Neural cell (in vitro differentiated cells): ENCODE data around the gene FBXO22. TPM values are rescaled to one million over a fixed set of nuclear protein-coding genes. Genes with fewer than 3 reads are reported as not detected.

ENCODE experiments used
- H2AFZ ChIP-seq: fragments of 200-600, 300-800 bp; sonication (generic), shearing (Covaris generic); 2 replicates; pipeline ENCODE4 v1.6.0; 2014; ENCODE audit warnings: low read depth, mild to moderate bottlenecking, antibody characterized with exemption, low read length, moderate library complexity
- H3F3A ChIP-seq: fragments of 200-600 bp; shearing (Covaris generic); 2 replicates; pipeline ENCODE4 v1.6.1; 2016; ENCODE audit warnings: mild to moderate bottlenecking, moderate library complexity, mixed read lengths, antibody characterized with exemption, low read length; ENCODE audit not compliant: insufficient read depth, poor library complexity, severe bottlenecking
- H3K27ac ChIP-seq: fragments of 200-600, 300-800 bp; sonication (generic), shearing (Covaris generic); 2 replicates; pipeline ENCODE4 v1.5.1; 2014; ENCODE audit warnings: mild to moderate bottlenecking, low read length, moderate library complexity
- H3K27me3 ChIP-seq: fragments of 300-800, 200-600 bp; sonication (generic), shearing (Covaris generic); 2 replicates; pipeline ENCODE4 v1.6.0; 2014; ENCODE audit warnings: mild to moderate bottlenecking, low read depth, low read length, moderate library complexity; ENCODE audit not compliant: insufficient read depth
- H3K36me3 ChIP-seq: fragments of 300-800, 200-600 bp; sonication (generic), shearing (Covaris generic); 2 replicates; pipeline ENCODE4 v1.5.1; 2014; ENCODE audit warnings: mild to moderate bottlenecking, antibody characterized with exemption, low read length, moderate library complexity; ENCODE audit not compliant: insufficient read depth
- H3K4me2 ChIP-seq: fragments of 300-800, 200-600 bp; sonication (generic), shearing (Covaris generic); 2 replicates; pipeline ENCODE4 v1.6.0; 2014; ENCODE audit warnings: mild to moderate bottlenecking, low read length
- H3K4me3 ChIP-seq: fragments of 300-800, 200-600 bp; sonication (generic), shearing (Covaris generic); 2 replicates; pipeline ENCODE4 v1.5.1; 2014; ENCODE audit warnings: mild to moderate bottlenecking, low read length, moderate library complexity
- H3K79me2 ChIP-seq: fragments of 200-600 bp; shearing (Covaris generic); replicated peaks from 2 replicates; pipeline ENCODE4 v1.6.0; 2014; ENCODE audit warnings: mild to moderate bottlenecking, low read length, moderate library complexity; ENCODE audit not compliant: insufficient read depth
- H3K9ac ChIP-seq: fragments of 300-800, 200-600 bp; sonication (generic), shearing (Covaris generic); 2 replicates; pipeline ENCODE4 v1.6.1; 2016; ENCODE audit warnings: mild to moderate bottlenecking, low read length, mixed read lengths
- H3K9me2 ChIP-seq: fragments of 200-600 bp; shearing (Covaris generic); 2 replicates; pipeline ENCODE4 v1.6.1; 2016; ENCODE audit warnings: mild to moderate bottlenecking, low read length, mixed read lengths; ENCODE audit not compliant: insufficient read depth
- H3K9me3 ChIP-seq: fragments of 200-600, 300-800 bp; sonication (generic), shearing (Covaris generic); 2 replicates; pipeline ENCODE4 v1.6.1; 2016; ENCODE audit warnings: mild to moderate bottlenecking, mixed run types, low read length, moderate library complexity, mixed read lengths
- H4K20me1 ChIP-seq: fragments of 200-600 bp; shearing (Covaris generic); 2 replicates; pipeline ENCODE4 v1.6.1; 2016; ENCODE audit warnings: mild to moderate bottlenecking, mixed run types; ENCODE audit not compliant: insufficient read depth
- CTCF ChIP-seq: fragments of 450-650 bp; IDR thresholded peaks from 2 replicates; pipeline ENCODE4 v1.5.1; 2014; ENCODE audit warnings: antibody characterized with exemption, mild to moderate bottlenecking, moderate library complexity; ENCODE audit not compliant: poor library complexity, severe bottlenecking
- EP300 ChIP-seq: fragments of 450-650 bp; conservative IDR thresholded peaks from 2 replicates; pipeline ENCODE4 v1.6.1; 2014; ENCODE audit warnings: antibody characterized with exemption, mild to moderate bottlenecking, moderate library complexity; ENCODE audit not compliant: poor library complexity, severe bottlenecking
- EZH2 ChIP-seq: fragments of 200-600, 300-800 bp; shearing (Covaris generic), sonication (generic); IDR thresholded peaks from 2 replicates; pipeline ENCODE4 v1.6.1; 2014; ENCODE audit warnings: antibody characterized with exemption, low read length, borderline replicate concordance, mild to moderate bottlenecking; ENCODE audit not compliant: insufficient read depth, poor library complexity, severe bottlenecking
- MXI1 ChIP-seq: fragments of 450-650 bp; conservative IDR thresholded peaks from 2 replicates; pipeline ENCODE4 v1.6.1; 2014; ENCODE audit warnings: antibody characterized with exemption, mild to moderate bottlenecking; ENCODE audit not compliant: poor library complexity, severe bottlenecking
- POLR2AphosphoS5 ChIP-seq: IDR thresholded peaks from 2 replicates; pipeline ENCODE4 v1.6.1; 2012
- RAD21 ChIP-seq: fragments of 450-650 bp; conservative IDR thresholded peaks from 2 replicates; pipeline ENCODE4 v1.6.1; 2014; ENCODE audit warnings: antibody characterized with exemption, mild to moderate bottlenecking, moderate library complexity
- REST ChIP-seq: IDR thresholded peaks from 2 replicates; pipeline ENCODE4 v1.6.1; 2012; ENCODE audit warnings: borderline replicate concordance
- SMC3 ChIP-seq: fragments of 450-650 bp; conservative IDR thresholded peaks from 2 replicates; pipeline ENCODE4 v1.6.1; 2014; ENCODE audit warnings: antibody characterized with exemption, mild to moderate bottlenecking, moderate library complexity; ENCODE audit not compliant: poor library complexity
- TAF1 ChIP-seq: IDR thresholded peaks from 2 replicates; pipeline ENCODE4 v1.6.1; 2012; ENCODE audit warnings: low read depth
- polyA plus RNA-seq: library from polyadenylated mRNA; depleted of rRNA; stranded (reverse); fragments of >200 nt; gene quantifications from 2 replicates; pipeline ENCODE4 v1.2.3, GENCODE V29; 2014

The FBXO22 gene
- polyA plus RNA-seq, 1 donor from 2014 or later = 52.3 TPM

GRCh38 chr15:75916978-75917377 lies 13.3 kb downstream of the FBXO22 start:
- H3K4me2 ChIP-seq = no peak overlapping the region
- H3K9me3 ChIP-seq = no peaks in the 10 kb centered on the region
- no peak overlapping the region for H2AFZ ChIP-seq
- H3K9me2 ChIP-seq = no peaks in the 10 kb centered on the region
- TF ChIP-seq RAD21 = no peak
- H3K27me3 ChIP-seq = no peaks in the 10 kb centered on the region
- no peaks in the 10 kb centered on the region for H3F3A ChIP-seq
- no peak overlapping the region for H3K4me3 ChIP-seq
- no peaks in the 10 kb centered on the region for H3K79me2 ChIP-seq
- no peaks in the 10 kb centered on the region for H3K36me3 ChIP-seq
- H3K9ac ChIP-seq = no peak overlapping the region
- no peak overlapping the region for H3K27ac ChIP-seq
- H4K20me1 ChIP-seq = no peaks in the 10 kb centered on the region

- no peak overlapping the region for H3K27ac ChIP-seq
- TF ChIP-seq EZH2 = no peak
- TF ChIP-seq CTCF = no peak
- no peak for TF ChIP-seq MXI1
- no peak overlapping the region for H3K4me3 ChIP-seq
- H3K79me2 ChIP-seq = no peaks in the 10 kb centered on the region
- no peak overlapping the region for H3K9ac ChIP-seq
- no peaks in the 10 kb centered on the region for H3K27me3 ChIP-seq
- H2AFZ ChIP-seq = no peak overlapping the region
- H3K9me3 ChIP-seq = no peaks in the 10 kb centered on the region
- no peak overlapping the region for H3K4me2 ChIP-seq
- H3K36me3 ChIP-seq = no peaks in the 10 kb centered on the region
- no peaks in the 10 kb centered on the region for H4K20me1 ChIP-seq
- no peaks in the 10 kb centered on the region for H3F3A ChIP-seq
- H3K9me2 ChIP-seq = no peaks in the 10 kb centered on the region
Observed at GRCh38 chr15:75918135-75918534, 14.5 kb downstream of the FBXO22 start.

GRCh38 chr15:75920079-75920478 lies 16.4 kb downstream of the FBXO22 start:
- Histone ChIP-seq H3K9me2 (no peaks in the 10 kb centered on the region), H3K9ac (no peak overlapping the region), H3K4me3 (no peak overlapping the region), H3K79me2 (no peaks in the 10 kb centered on the region), H3K27me3 (no peaks in the 10 kb centered on the region), H3K4me2 (no peak overlapping the region), H3K36me3 (no peaks in the 10 kb centered on the region), H3F3A (no peaks in the 10 kb centered on the region), H3K9me3 (no peaks in the 10 kb centered on the region), H2AFZ (no peak overlapping the region), H3K27ac (no peak overlapping the region), H4K20me1 (no peaks in the 10 kb centered on the region)
- no peak for TF ChIP-seq CTCF
- TF ChIP-seq EP300 = no peak
- TF ChIP-seq POLR2AphosphoS5 = no peak
- no peak for TF ChIP-seq TAF1
- TF ChIP-seq RAD21 = no peak
- TF ChIP-seq MXI1 = no peak
- TF ChIP-seq SMC3 = no peak
- no peak for TF ChIP-seq EZH2
- no peak for TF ChIP-seq REST
